HepG2 (cell line): ENCODE measurements around the gene SLC30A4. TPM values are rescaled to one million over a fixed set of nuclear protein-coding genes. Genes with fewer than 3 reads are reported as not detected.

ENCODE experiments used
- GPN1 ChIP-seq: sonication (generic); formaldehyde crosslinking; IDR thresholded peaks from 2 replicates; pipeline ENCODE4 v1.5.1; 2020; ENCODE audit warnings: missing genetic modification reagents, borderline replicate concordance
- HNRNPLL ChIP-seq: fragments of 200-400 bp; formaldehyde crosslinking; IDR thresholded peaks from 2 replicates; pipeline ENCODE4 v1.6.1; 2017; ENCODE audit warnings: mild to moderate bottlenecking, low read depth, low read length; ENCODE audit not compliant: poor library complexity, severe bottlenecking
- NFIC ChIP-seq: IDR thresholded peaks from 2 replicates; pipeline ENCODE4 v1.6.1; 2012; ENCODE audit warnings: mild to moderate bottlenecking, low read length, inconsistent platforms
- POGZ ChIP-seq: sonication (generic); formaldehyde crosslinking; IDR thresholded peaks from 2 replicates; pipeline ENCODE4 v1.4.0; 2020; ENCODE audit warnings: mild to moderate bottlenecking, missing genetic modification reagents
- SALL1 ChIP-seq: sonication (generic); formaldehyde crosslinking; IDR thresholded peaks from 2 replicates; pipeline ENCODE4 v1.8.0; 2022; ENCODE audit warnings: mild to moderate bottlenecking, missing genetic modification reagents
- TARDBP ChIP-seq: sonication (generic); formaldehyde crosslinking; IDR thresholded peaks from 2 replicates; pipeline ENCODE4 v1.8.0; 2022; ENCODE audit warnings: mild to moderate bottlenecking, missing genetic modification reagents
- ZBTB7B ChIP-seq: sonication (generic); formaldehyde crosslinking; IDR thresholded peaks from 2 replicates; pipeline ENCODE4 v1.4.0; 2020; ENCODE audit warnings: missing genetic modification reagents
- ZMYM4 ChIP-seq: sonication (generic); formaldehyde crosslinking; IDR thresholded peaks from 2 replicates; pipeline ENCODE4 v1.8.1; 2023; ENCODE audit warnings: mild to moderate bottlenecking, missing genetic modification reagents
- ZNF260 ChIP-seq: sonication (generic); formaldehyde crosslinking; IDR thresholded peaks from 2 replicates; pipeline ENCODE4 v1.4.0; 2020; ENCODE audit warnings: missing genetic modification reagents, low read depth, mild to moderate bottlenecking, borderline replicate concordance
- ZNF567 ChIP-seq: sonication (generic); formaldehyde crosslinking; IDR thresholded peaks from 2 replicates; pipeline ENCODE4 v1.8.1; 2023; ENCODE audit warnings: mild to moderate bottlenecking, missing genetic modification reagents, borderline replicate concordance
- ZNF768 ChIP-seq: sonication (generic); formaldehyde crosslinking; IDR thresholded peaks from 2 replicates; pipeline ENCODE4 v1.4.0; 2020; ENCODE audit warnings: missing genetic modification reagents
- ZNF839 ChIP-seq: sonication (generic); formaldehyde crosslinking; IDR thresholded peaks from 2 replicates; pipeline ENCODE4 v1.4.0; 2020; ENCODE audit warnings: missing genetic modification reagents, mild to moderate bottlenecking, borderline replicate concordance
- polyA plus RNA-seq, 8 experiments: library from polyadenylated mRNA; depleted of rRNA in 3 of 8; stranded (reverse) in 7 of 8; unstranded in 1 of 8; fragments of >200 nt; fragmentation: Illumina TruSeq in 4 of 8; extraction: Trizol in 4 of 8; gene quantifications; 2 replicates each; pipeline versions ENCODE4 v1.2.1 to v1.2.3, GENCODE V29; 2011 to 2016; ENCODE audit warnings: low read depth in 4 of 8, missing spikeins in 1 of 8, mixed read lengths in 1 of 8; ENCODE audit not compliant: insufficient read depth in 1 of 8
- total RNA-seq, 5 experiments: library from RNA; depleted of rRNA; stranded (reverse); fragments of >200 nt; fragmentation: Illumina TruSeq; extraction: Trizol; gene quantifications; 2 replicates each; pipeline ENCODE4 v1.2.3, GENCODE V29; 2016; ENCODE audit warnings: low read depth in 1 of 5
- TF ChIP-seq, protein P1 (sequence below): sonication (generic); formaldehyde crosslinking; IDR thresholded peaks from 2 replicates; pipeline ENCODE4 v1.9.0; 2021; ENCODE audit warnings: missing genetic modification reagents, mild to moderate bottlenecking, borderline replicate concordance
- TF ChIP-seq, protein P2 (sequence below): sonication (generic); formaldehyde crosslinking; IDR thresholded peaks from 2 replicates; pipeline ENCODE4 v1.4.0; 2020; ENCODE audit warnings: low read depth, mild to moderate bottlenecking, missing genetic modification reagents
- TF ChIP-seq, protein P3 (sequence below): sonication (generic); formaldehyde crosslinking; conservative IDR thresholded peaks from 2 replicates; pipeline ENCODE4 v1.4.0; 2020; ENCODE audit warnings: missing genetic modification reagents
- TF ChIP-seq, protein P4 (sequence below): sonication (generic); formaldehyde crosslinking; IDR thresholded peaks from 2 replicates; pipeline ENCODE4 v1.4.0; 2020; ENCODE audit warnings: mild to moderate bottlenecking, missing genetic modification reagents

The SLC30A4 gene
- total and polyA plus RNA-seq, 2 of the 13 experiments (the other 11 are each of a cell fraction or from before 2014, with no cell fraction given), result 0.01 to 0.04 TPM

DNA sequence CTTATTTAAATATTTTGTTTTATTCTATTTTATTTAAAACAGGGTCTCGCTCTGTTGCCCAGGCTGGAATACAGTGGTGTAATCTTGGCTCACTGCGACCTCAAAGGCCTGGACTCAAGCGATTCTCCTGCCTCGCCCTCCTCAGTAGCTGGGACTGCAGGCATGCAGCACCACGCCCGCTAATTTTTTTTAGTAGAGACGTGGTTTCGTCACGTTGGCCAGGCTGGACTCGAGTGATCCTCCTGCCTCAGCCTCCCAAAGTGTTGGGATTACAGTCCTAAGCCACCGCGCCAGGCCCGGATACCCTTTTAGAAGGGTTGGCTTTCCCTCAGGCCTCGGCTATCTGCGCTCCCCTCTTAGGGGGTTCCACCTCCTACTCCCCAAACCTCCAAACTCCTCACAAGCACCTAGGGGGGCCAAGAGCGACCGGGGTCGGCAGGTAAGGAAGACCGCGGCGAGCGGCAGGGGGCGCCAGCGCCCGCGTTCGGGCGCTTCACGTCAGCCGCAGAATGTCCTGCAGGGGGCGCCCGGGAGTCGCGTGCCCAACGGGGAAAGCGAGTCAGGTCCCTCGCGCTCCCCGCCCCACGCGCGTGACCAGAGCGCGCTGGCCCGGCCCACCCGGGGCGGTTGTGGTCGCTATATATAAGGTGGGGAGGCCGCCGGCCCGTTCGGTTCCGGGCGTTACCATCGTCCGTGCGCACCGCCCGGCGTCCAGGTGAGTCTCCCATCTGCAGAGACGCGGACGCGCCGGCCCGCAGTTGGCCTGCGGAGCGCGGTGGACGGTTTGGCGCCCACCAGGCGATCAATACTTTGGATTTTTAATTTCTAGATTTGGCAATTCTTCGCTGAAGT is 92.4 kb downstream of the SLC30A4 start (continued):
- TF ChIP-seq POGZ (CRISPR knock-in tag), result peak; percentile 69
- no peak for TF ChIP-seq ZNF567
- peak; percentile 52; the same call in 1 of the 2 replicates for TF ChIP-seq SALL1 (CRISPR knock-in tag)
- TF ChIP-seq, protein P1, sequence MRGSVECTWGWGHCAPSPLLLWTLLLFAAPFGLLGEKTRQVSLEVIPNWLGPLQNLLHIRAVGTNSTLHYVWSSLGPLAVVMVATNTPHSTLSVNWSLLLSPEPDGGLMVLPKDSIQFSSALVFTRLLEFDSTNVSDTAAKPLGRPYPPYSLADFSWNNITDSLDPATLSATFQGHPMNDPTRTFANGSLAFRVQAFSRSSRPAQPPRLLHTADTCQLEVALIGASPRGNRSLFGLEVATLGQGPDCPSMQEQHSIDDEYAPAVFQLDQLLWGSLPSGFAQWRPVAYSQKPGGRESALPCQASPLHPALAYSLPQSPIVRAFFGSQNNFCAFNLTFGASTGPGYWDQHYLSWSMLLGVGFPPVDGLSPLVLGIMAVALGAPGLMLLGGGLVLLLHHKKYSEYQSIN (CRISPR knock-in tag), result no peak
- TF ChIP-seq ZMYM4 (CRISPR knock-in tag), result peak; percentile 77; the same call in 1 of the 2 replicates
- no peak for TF ChIP-seq GPN1 (CRISPR knock-in tag)
- no peak for TF ChIP-seq NFIC
- no peak for TF ChIP-seq ZNF839
- TF ChIP-seq ZNF768 (CRISPR knock-in tag), result peak; percentile 59; the same call in 1 of the 2 replicates
- no peak for TF ChIP-seq ZNF260 (CRISPR knock-in tag)
- TF ChIP-seq ZBTB7B (CRISPR knock-in tag), result peak; percentile 86
- TF ChIP-seq, protein P2, sequence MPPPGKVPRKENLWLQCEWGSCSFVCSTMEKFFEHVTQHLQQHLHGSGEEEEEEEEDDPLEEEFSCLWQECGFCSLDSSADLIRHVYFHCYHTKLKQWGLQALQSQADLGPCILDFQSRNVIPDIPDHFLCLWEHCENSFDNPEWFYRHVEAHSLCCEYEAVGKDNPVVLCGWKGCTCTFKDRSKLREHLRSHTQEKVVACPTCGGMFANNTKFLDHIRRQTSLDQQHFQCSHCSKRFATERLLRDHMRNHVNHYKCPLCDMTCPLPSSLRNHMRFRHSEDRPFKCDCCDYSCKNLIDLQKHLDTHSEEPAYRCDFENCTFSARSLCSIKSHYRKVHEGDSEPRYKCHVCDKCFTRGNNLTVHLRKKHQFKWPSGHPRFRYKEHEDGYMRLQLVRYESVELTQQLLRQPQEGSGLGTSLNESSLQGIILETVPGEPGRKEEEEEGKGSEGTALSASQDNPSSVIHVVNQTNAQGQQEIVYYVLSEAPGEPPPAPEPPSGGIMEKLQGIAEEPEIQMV (CRISPR knock-in tag), result 0 out of 2 replicates have a peak, but pooled peaks have one; percentile 43
- TF ChIP-seq TARDBP (CRISPR knock-in tag), result no peak
- TF ChIP-seq, protein P3, sequence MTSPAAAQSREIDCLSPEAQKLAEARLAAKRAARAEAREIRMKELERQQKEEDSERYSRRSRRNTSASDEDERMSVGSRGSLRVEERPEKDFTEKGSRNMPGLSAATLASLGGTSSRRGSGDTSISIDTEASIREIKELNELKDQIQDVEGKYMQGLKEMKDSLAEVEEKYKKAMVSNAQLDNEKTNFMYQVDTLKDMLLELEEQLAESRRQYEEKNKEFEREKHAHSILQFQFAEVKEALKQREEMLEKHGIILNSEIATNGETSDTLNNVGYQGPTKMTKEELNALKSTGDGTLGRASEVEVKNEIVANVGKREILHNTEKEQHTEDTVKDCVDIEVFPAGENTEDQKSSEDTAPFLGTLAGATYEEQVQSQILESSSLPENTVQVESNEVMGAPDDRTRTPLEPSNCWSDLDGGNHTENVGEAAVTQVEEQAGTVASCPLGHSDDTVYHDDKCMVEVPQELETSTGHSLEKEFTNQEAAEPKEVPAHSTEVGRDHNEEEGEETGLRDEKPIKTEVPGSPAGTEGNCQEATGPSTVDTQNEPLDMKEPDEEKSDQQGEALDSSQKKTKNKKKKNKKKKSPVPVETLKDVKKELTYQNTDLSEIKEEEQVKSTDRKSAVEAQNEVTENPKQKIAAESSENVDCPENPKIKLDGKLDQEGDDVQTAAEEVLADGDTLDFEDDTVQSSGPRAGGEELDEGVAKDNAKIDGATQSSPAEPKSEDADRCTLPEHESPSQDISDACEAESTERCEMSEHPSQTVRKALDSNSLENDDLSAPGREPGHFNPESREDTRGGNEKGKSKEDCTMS (CRISPR knock-in tag), result no peak
- TF ChIP-seq HNRNPLL, result peak; percentile 41
- TF ChIP-seq, protein P4, sequence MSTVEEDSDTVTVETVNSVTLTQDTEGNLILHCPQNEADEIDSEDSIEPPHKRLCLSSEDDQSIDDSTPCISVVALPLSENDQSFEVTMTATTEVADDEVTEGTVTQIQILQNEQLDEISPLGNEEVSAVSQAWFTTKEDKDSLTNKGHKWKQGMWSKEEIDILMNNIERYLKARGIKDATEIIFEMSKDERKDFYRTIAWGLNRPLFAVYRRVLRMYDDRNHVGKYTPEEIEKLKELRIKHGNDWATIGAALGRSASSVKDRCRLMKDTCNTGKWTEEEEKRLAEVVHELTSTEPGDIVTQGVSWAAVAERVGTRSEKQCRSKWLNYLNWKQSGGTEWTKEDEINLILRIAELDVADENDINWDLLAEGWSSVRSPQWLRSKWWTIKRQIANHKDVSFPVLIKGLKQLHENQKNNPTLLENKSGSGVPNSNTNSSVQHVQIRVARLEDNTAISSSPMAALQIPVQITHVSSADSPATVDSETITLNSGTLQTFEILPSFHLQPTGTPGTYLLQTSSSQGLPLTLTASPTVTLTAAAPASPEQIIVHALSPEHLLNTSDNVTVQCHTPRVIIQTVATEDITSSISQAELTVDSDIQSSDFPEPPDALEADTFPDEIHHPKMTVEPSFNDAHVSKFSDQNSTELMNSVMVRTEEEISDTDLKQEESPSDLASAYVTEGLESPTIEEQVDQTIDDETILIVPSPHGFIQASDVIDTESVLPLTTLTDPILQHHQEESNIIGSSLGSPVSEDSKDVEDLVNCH (CRISPR knock-in tag), result no peak
